ENCODE measurements around the gene RNF181.

- no peak for TF ChIP-seq EZH2 (IDR thresholded peaks at IDR 0.05; ENCODE audit: low read depth, low read length, severe bottlenecking)
- TF ChIP-seq CTCF (IDR thresholded peaks at IDR 0.05; ENCODE audit: control extremely low read depth in 1 of 3, insufficient read depth in 1 of 3, low read depth in 1 of 3, low read length in 3 of 3): no peak
- TF ChIP-seq POLR2A (IDR thresholded peaks at IDR 0.05; ENCODE audit: control extremely low read depth in 1 of 2, low read depth in 2 of 2, low read length in 2 of 2): peak; percentile 78 to 84
- TF ChIP-seq CHD1 (IDR thresholded peaks at IDR 0.05; ENCODE audit: low read depth, low read length): no peak
- TF ChIP-seq SP1 (IDR thresholded peaks at IDR 0.05; ENCODE audit: low read depth, low read length): peak; percentile 92
- peak; percentile 80 for TF ChIP-seq PHF8 (conservative IDR thresholded peaks at IDR 0.05; ENCODE audit: low read depth, low read length)
- TF ChIP-seq BCL11A (IDR thresholded peaks at IDR 0.05; ENCODE audit: low read depth in 2 of 2, low read length in 2 of 2): no peak
- TF ChIP-seq POLR2AphosphoS5 (IDR thresholded peaks at IDR 0.05; ENCODE audit: low read depth, low read length): peak; percentile 81
Measured at GRCh38 chr2:85595301-85596025, at the start of gene RNF181.

All from H1 (cell line).